Testis (tissue), 3 donors: ENCODE measurements around the gene VAMP5. TPM values are rescaled to one million over a fixed set of nuclear protein-coding genes. Genes with fewer than 3 reads are reported as not detected.
A peak's percentile ranks its signal among the peaks of the same experiment; 100 is the strongest.

Source experiments
- DNase-seq: peaks from one replicate; pipeline ENCODE4 v3.0.0-alpha.2; 2019
- H3K27ac ChIP-seq, 2 donors: fragments of 200-600 bp; sonication (generic); one replicate each; pipeline ENCODE4 v1.5.1; 2019
- H3K27me3 ChIP-seq: fragments of 200-600 bp; sonication (generic); one replicate; pipeline ENCODE4 v1.5.1; 2019
- H3K36me3 ChIP-seq: fragments of 200-600 bp; sonication (generic); one replicate; pipeline ENCODE4 v1.5.1; 2017; ENCODE audit warnings: low read depth; ENCODE audit errors: missing control alignments
- H3K4me1 ChIP-seq: fragments of 200-600 bp; sonication (generic); one replicate; pipeline ENCODE4 v1.5.1; 2019
- H3K4me3 ChIP-seq, 2 donors: fragments of 200-600 bp; sonication (generic); one replicate each; pipeline ENCODE4 v1.5.1; 2017 to 2019
- H3K9me3 ChIP-seq: fragments of 200-600 bp; sonication (generic); one replicate; pipeline ENCODE4 v1.5.1; 2017
- POLR2A ChIP-seq: fragments of 450-650 bp; IDR thresholded peaks from one replicate; pipeline ENCODE4 v1.6.1; 2017; ENCODE audit warnings: antibody characterized with exemption, mild to moderate bottlenecking, moderate library complexity
- WGBS, 2 donors: methylation state at CpG; one replicate each; pipeline ENCODE4 v1.1.5; 2018; 5-methylcytosine and 5-hydroxymethylcytosine counted together
- intact Hi-C: fragments of 100-400 bp; cut with DNase I; formaldehyde crosslinking; loops from one replicate; pipeline ENCODE4 v1.15.1; 2023; ENCODE audit warnings: low total_unique reads
- polyA plus RNA-seq: library from polyadenylated mRNA; stranded (reverse); fragments of 350-450 nt; fragmentation: Illumina TruSeq; extraction: RNeasy Lipid Tissue Mini Kit (QIAGEN cat#74804); gene quantifications from one replicate; pipeline ENCODE4 v1.2.3, GENCODE V29; 2014; ENCODE audit warnings: low read depth, low replicate concordance; ENCODE audit not compliant: insufficient read depth
- total RNA-seq, 2 donors: library from RNA; depleted of rRNA; stranded (reverse); fragments of >200 nt; gene quantifications; one replicate each; pipeline ENCODE4 v1.2.3, GENCODE V29; 2016
- TF ChIP-seq, protein P1 (sequence below), 3 experiments: fragments of 450-650 bp in 2 of 3; fragments of 200-600 bp in 1 of 3; sonication (generic) in 1 of 3; IDR thresholded peaks; one replicate each; pipeline ENCODE4 v1.5.1; 2016 to 2019; ENCODE audit warnings: antibody characterized with exemption in 3 of 3, mild to moderate bottlenecking in 2 of 3, moderate library complexity in 1 of 3

The VAMP5 gene
- total and polyA plus RNA-seq, 3 donors from 2014 or later, result 4.9 to 36.8 (median 17.5) TPM

DNA sequence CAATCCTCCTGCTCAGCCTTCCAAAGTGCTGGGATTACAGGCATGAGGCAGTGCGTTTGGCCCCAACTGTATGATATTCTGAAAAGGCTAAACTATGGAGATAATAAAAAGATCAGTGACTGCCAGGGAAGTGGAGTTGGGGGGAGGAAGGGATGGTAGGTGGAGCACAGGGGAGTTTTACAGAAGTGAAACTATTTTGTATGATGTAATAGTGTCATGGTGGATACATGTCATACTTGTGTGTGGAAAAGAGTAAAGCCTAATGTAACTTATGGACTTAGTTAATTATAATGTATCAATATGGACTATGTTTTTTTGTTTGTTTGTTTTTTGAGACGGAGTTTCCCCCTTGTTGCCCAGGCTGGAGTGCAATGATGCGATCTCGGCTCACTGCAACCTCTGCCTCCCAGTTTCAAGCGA, 20.1 kb upstream of the VAMP5 start:
- H3K4me3 ChIP-seq, result no peak overlapping the region
- H3K27ac ChIP-seq, result no peak overlapping the region
- DNase-seq, result no peak
- intact Hi-C loops, result no loop called here
- H3K9me3 ChIP-seq, result no peaks in the 10 kb centered on the region
- no peaks in the 10 kb centered on the region for H3K36me3 ChIP-seq
- WGBS, 2 donors, result 81 to 84% methylated on average over 5 of the region's 5 CpGs
- peaks cover 14% of the 10 kb centered on the region for H3K4me1 ChIP-seq
- H3K27me3 ChIP-seq, result no peaks in the 10 kb centered on the region
- no peak for TF ChIP-seq POLR2A
- TF ChIP-seq, protein P1, sequence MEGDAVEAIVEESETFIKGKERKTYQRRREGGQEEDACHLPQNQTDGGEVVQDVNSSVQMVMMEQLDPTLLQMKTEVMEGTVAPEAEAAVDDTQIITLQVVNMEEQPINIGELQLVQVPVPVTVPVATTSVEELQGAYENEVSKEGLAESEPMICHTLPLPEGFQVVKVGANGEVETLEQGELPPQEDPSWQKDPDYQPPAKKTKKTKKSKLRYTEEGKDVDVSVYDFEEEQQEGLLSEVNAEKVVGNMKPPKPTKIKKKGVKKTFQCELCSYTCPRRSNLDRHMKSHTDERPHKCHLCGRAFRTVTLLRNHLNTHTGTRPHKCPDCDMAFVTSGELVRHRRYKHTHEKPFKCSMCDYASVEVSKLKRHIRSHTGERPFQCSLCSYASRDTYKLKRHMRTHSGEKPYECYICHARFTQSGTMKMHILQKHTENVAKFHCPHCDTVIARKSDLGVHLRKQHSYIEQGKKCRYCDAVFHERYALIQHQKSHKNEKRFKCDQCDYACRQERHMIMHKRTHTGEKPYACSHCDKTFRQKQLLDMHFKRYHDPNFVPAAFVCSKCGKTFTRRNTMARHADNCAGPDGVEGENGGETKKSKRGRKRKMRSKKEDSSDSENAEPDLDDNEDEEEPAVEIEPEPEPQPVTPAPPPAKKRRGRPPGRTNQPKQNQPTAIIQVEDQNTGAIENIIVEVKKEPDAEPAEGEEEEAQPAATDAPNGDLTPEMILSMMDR (IDR thresholded peaks at IDR 0.05), result no peak

DNA sequence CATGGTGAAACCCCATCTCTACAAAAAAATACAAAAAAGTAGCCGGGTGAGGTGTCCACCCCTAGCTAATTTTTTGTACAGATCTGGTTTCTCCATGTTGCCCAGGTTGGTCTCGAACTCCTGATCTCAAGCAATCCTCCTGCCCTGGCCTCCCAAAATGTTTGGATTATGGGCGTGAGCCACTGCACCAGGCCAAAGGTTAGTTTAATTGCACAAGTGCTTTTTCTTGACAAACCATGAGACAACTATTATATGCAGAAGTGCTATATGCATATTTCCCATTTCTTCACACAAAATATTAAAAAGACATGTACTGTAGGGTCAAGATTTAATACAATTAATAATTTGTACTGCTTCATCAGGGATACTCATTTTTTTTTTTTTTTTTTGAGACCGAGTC, 18.0 kb upstream of the VAMP5 start:
- no peak overlapping the region for H3K27ac ChIP-seq
- H3K9me3 ChIP-seq, result no peaks in the 10 kb centered on the region
- no peaks in the 10 kb centered on the region for H3K27me3 ChIP-seq
- intact Hi-C loops, result no loop called here
- DNase-seq, result no peak
- TF ChIP-seq, protein P1 (IDR thresholded peaks at IDR 0.05), result no peak
- no peak for TF ChIP-seq POLR2A
- peaks cover 4% of the 10 kb centered on the region for H3K4me1 ChIP-seq
- H3K36me3 ChIP-seq, result no peaks in the 10 kb centered on the region
- 84 to 87% methylated on average over 4 of the region's 4 CpGs for WGBS, 2 donors
- no peak overlapping the region for H3K4me3 ChIP-seq

DNA sequence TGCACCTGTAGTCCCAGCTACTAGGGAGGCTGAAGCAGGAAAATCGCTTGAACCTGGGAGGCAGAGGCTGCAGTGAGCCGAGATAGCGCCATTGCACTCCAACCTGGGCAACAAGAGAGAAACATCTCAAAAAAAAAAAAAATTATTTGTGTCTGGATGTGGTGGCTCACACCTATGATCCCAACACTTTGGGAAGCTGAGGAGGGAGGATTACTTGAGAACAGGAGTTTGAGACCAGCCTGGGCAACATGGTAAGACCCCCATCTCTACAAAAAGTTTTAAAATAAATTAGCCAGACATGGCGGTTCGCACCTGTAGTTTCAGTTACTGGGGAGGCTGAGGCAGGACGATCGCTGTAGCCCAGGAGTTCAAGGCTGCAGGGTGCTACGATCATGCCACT, 8.5 kb upstream of the VAMP5 start:
- no peak for DNase-seq
- no peak overlapping the region for H3K27ac ChIP-seq
- intact Hi-C loops, result no loop called here
- no peaks in the 10 kb centered on the region for H3K9me3 ChIP-seq
- peaks cover 26% of the 10 kb centered on the region for H3K4me1 ChIP-seq
- H3K36me3 ChIP-seq, result no peaks in the 10 kb centered on the region
- TF ChIP-seq POLR2A, result no peak
- TF ChIP-seq, protein P1 (IDR thresholded peaks at IDR 0.05), result no peak
- no peaks in the 10 kb centered on the region for H3K27me3 ChIP-seq
- H3K4me3 ChIP-seq, result no peak overlapping the region
- 77 to 79% methylated on average over 8 of the region's 8 CpGs for WGBS, 2 donors

DNA sequence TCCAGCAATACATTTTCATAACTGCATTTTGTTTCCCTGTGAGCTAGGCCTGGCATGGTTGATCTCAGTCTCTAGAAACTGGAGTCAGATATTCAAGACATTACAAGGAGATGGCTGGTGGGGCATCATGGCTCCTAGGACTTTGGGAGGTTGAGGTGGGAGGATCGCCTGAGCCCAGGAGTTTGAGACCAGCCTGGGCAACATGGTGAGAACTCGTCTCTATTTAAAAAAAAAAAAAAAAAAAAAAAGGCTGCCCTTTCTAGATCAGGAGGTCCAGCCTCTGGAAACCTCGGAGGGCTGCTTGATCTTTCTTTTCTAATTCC, 7.2 kb upstream of the VAMP5 start:
- peaks cover 26% of the 10 kb centered on the region for H3K4me1 ChIP-seq
- H3K36me3 ChIP-seq, result no peaks in the 10 kb centered on the region
- 79 to 80% methylated on average over 3 of the region's 3 CpGs for WGBS, 2 donors
- TF ChIP-seq, protein P1 (IDR thresholded peaks at IDR 0.05), result no peak
- TF ChIP-seq POLR2A, result no peak
- peak overlapping the region in 1 of 2 donors; percentile 59 for H3K27ac ChIP-seq
- H3K9me3 ChIP-seq, result no peaks in the 10 kb centered on the region
- intact Hi-C loops, result no loop called here
- H3K27me3 ChIP-seq, result no peaks in the 10 kb centered on the region
- no peak overlapping the region for H3K4me3 ChIP-seq
- no peak for DNase-seq

DNA sequence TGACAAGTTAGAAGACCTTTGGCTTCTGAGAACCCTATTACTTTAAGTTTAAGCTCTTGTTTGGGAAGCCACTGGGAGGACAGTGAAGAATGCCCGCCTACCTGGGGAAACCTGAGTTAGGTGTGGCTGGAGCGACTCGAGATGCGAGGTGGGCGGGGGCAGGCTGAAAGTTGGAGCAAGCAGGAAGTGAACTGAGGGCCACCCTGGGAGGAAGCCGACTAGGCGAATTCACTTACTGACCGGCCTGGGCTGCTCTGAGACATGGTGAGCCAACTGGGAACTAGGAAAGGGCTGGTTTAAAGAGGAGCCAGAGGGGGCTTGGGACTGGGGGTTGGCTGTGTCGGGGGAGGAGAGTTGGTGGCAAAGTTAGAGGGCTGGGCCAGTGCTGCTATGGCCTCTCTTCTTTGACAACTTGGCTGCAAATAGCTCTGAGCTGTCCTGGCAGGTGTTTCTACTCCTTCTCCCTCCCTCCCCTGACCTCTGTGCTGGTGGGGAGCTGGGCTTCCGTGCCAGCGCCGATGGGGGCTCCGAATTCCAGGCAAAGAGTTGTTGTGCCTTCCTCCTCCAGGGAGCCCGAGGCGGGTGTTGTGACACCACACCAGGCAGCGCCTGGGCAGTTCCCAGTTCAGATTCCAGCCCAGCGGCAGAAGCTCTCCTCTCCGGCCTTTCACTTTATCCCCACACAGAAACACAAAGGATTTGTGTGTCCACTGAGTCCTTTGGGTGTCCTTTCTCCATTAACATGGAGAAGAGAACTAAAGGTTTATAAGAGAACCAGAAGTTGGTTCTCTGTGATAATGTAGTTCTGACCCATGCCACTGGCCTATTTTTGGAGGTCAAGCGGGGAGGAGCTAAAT, 6.6 kb upstream of the VAMP5 start, which contains the start of gene VAMP8:
Gene VAMP8, plus strand, starts transcription at position 201 of the 857 bp plus-strand sequence. Its CDS starts 61 bp downstream, at position 262.
- no peaks in the 10 kb centered on the region for H3K9me3 ChIP-seq
- intact Hi-C loops, result no loop called here
- H3K4me3 ChIP-seq, result no peak within 1 kb of the TSS
- peak within 1 kb of the TSS; percentile 19 to 59 for H3K27ac ChIP-seq
- no peak for TF ChIP-seq POLR2A
- peaks cover 26% of the 10 kb centered on the region for H3K4me1 ChIP-seq
- no peak for DNase-seq
- 57 to 67% methylated on average over 19 of the region's 19 CpGs for WGBS, 2 donors
- no peaks in the 10 kb centered on the region for H3K27me3 ChIP-seq
- no peaks in the 10 kb centered on the region for H3K36me3 ChIP-seq
